Measurements from ENCODE around the gene NEO1. TPM values are rescaled to one million over a fixed set of nuclear protein-coding genes. Genes with fewer than 3 reads are reported as not detected.

Gene NEO1
- total and polyA plus RNA-seq, 7 donors, result 2.5 to 33.3 (median 22.5) TPM

GRCh38 chr15:73031648-73032047 lies 20.6 kb upstream of the NEO1 start:
- Histone ChIP-seq H3K36me3 (ENCODE audit: insufficient read depth in 1 of 2, low read depth in 1 of 2) (no peaks in the 10 kb centered on the region), H3K27me3 (ENCODE audit: insufficient read depth in 3 of 3, low read length in 2 of 3) (no peaks in the 10 kb centered on the region), H3K4me1 (no peaks in the 10 kb centered on the region), H3K9me3 (no peaks in the 10 kb centered on the region), H3K27ac (no peak overlapping the region), H3K4me3 (no peak overlapping the region)
- DNase-seq, result no peak
- intact Hi-C loops (cut with DNase I), result no loop called here
- ATAC-seq, result no peak
- 89 to 92% (median 91%) methylated on average over 2 of the region's 2 CpGs for WGBS, 3 donors
- TF ChIP-seq CTCF (IDR thresholded peaks at IDR 0.05), result no peak

- WGBS, 3 donors, result 87 to 90% (median 90%) methylated on average over 5 of the region's 5 CpGs
- intact Hi-C loops (cut with DNase I), result no loop called here
- Histone ChIP-seq H3K27me3 (ENCODE audit: insufficient read depth in 3 of 3, low read length in 2 of 3) (no peaks in the 10 kb centered on the region), H3K9me3 (no peaks in the 10 kb centered on the region), H3K36me3 (ENCODE audit: insufficient read depth in 1 of 2, low read depth in 1 of 2) (no peaks in the 10 kb centered on the region), H3K27ac (no peak overlapping the region), H3K4me1 (no peaks in the 10 kb centered on the region), H3K4me3 (no peak overlapping the region)
- no peak for ATAC-seq
- no peak for DNase-seq
- no peak for TF ChIP-seq CTCF (IDR thresholded peaks at IDR 0.05)
Measured at GRCh38 chr15:73033611-73034010, 18.7 kb upstream of the NEO1 start.

GRCh38 chr15:73034221-73034620 lies 18.0 kb upstream of the NEO1 start:
- H3K4me3 ChIP-seq, result no peak overlapping the region
- no peak for TF ChIP-seq CTCF (IDR thresholded peaks at IDR 0.05)
- H3K27me3 ChIP-seq (ENCODE audit: insufficient read depth in 3 of 3, low read length in 2 of 3), result no peaks in the 10 kb centered on the region
- DNase-seq, result no peak
- no peaks in the 10 kb centered on the region for H3K36me3 ChIP-seq (ENCODE audit: insufficient read depth in 1 of 2, low read depth in 1 of 2)
- H3K9me3 ChIP-seq, result no peaks in the 10 kb centered on the region
- intact Hi-C loops (cut with DNase I), result no loop called here
- ATAC-seq, result no peak
- H3K4me1 ChIP-seq, result no peaks in the 10 kb centered on the region
- 39 to 65% (median 53%) methylated on average over 1 of the region's 1 CpG for WGBS, 3 donors
- no peak overlapping the region for H3K27ac ChIP-seq

- DNase-seq, result no peak
- H3K4me1 ChIP-seq, result no peaks in the 10 kb centered on the region
- intact Hi-C loops (cut with DNase I), result no loop called here
- H3K4me3 ChIP-seq, result no peak overlapping the region
- no peaks in the 10 kb centered on the region for H3K27me3 ChIP-seq (ENCODE audit: insufficient read depth in 3 of 3, low read length in 2 of 3)
- H3K9me3 ChIP-seq, result no peaks in the 10 kb centered on the region
- 68 to 79% (median 71%) methylated on average over 2 of the region's 2 CpGs for WGBS, 3 donors
- H3K36me3 ChIP-seq (ENCODE audit: insufficient read depth in 1 of 2, low read depth in 1 of 2), result no peaks in the 10 kb centered on the region
- TF ChIP-seq CTCF (IDR thresholded peaks at IDR 0.05), result no peak
- H3K27ac ChIP-seq, result no peak overlapping the region
- ATAC-seq, result no peak
Measured at GRCh38 chr15:73035221-73035620, 17.0 kb upstream of the NEO1 start.

GRCh38 chr15:73038220-73038619 lies 14.0 kb upstream of the NEO1 start:
- H3K4me3 ChIP-seq, result no peak overlapping the region
- intact Hi-C loops (cut with DNase I), result no loop called here
- H3K36me3 ChIP-seq (ENCODE audit: insufficient read depth in 1 of 2, low read depth in 1 of 2), result no peaks in the 10 kb centered on the region
- H3K9me3 ChIP-seq, result no peaks in the 10 kb centered on the region
- DNase-seq (no peak), ATAC-seq (no peak)
- 72 to 75% (median 75%) methylated on average over 4 of the region's 4 CpGs for WGBS, 3 donors
- H3K27me3 ChIP-seq (ENCODE audit: insufficient read depth in 3 of 3, low read length in 2 of 3), result no peaks in the 10 kb centered on the region
- H3K27ac ChIP-seq, result no peak overlapping the region
- no peaks in the 10 kb centered on the region for H3K4me1 ChIP-seq
- TF ChIP-seq CTCF (IDR thresholded peaks at IDR 0.05), result no peak

All from psoas muscle (tissue), 8 donors.